Kidney epithelial cell (primary cell): ENCODE results near the gene PALS2. TPM values are rescaled to one million over a fixed set of nuclear protein-coding genes. Genes with fewer than 3 reads are reported as not detected.

Experiments
- DNase-seq: peaks from one replicate; pipeline ENCODE4 v3.0.0-alpha.2; 2010; ENCODE audit warnings: low read depth
- H3K27me3 ChIP-seq: 2 replicates; pipeline ENCODE4 v1.6.0; 2011; ENCODE audit warnings: low read length; ENCODE audit not compliant: control insufficient read depth, insufficient read depth
- H3K36me3 ChIP-seq: 2 replicates; pipeline ENCODE4 v1.5.1; 2011; ENCODE audit warnings: low read length; ENCODE audit not compliant: control insufficient read depth, insufficient read depth
- H3K4me3 ChIP-seq: 2 replicates; pipeline ENCODE4 v1.5.1; 2011; ENCODE audit warnings: low read depth, mild to moderate bottlenecking, control low read depth, low read length
- total RNA-seq: library from RNA; depleted of rRNA; stranded (reverse); fragments of >200 nt; gene quantifications from 2 replicates; pipeline ENCODE4 v1.2.3, GENCODE V29; 2015
- TF ChIP-seq, protein P1 (sequence below): IDR thresholded peaks from 2 replicates; pipeline ENCODE4 v1.5.1; 2011; ENCODE audit warnings: mild to moderate bottlenecking, moderate library complexity, low read length, control low read depth, inconsistent platforms; ENCODE audit not compliant: insufficient read depth, poor library complexity, severe bottlenecking

The PALS2 gene
- total RNA-seq, 1 donor from 2014 or later = 8.0 TPM

DNA sequence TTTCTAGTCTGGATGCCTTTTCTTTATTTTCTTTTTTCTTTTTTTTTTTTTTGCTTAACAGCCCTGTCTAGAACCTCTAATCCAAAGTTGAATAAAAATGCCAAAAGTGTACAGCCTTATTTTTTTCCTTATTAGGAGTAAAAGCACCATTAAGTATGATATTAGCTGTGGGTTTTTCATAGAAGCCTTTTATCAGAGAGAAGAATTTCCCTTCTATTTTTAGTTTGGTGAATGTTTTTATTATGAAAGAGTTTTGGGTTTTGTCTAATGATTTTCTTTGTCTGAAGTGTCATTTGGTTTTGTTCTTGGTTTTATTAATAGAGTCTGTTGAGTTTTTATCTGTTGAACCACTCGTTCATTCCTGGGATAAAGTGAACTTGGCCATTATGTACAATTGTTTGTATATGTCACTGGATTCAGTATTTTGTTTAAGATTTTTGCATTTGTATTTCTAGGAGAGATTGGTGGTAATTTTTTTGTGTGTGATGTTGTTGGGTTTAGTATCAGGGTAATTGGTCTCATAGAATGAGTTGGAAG, 49.5 kb downstream of the PALS2 start:
- no peak for DNase-seq
- Histone ChIP-seq H3K4me3 (no peak overlapping the region), H3K27me3 (no peaks in the 10 kb centered on the region), H3K36me3 (no peaks in the 10 kb centered on the region)
- TF ChIP-seq, protein P1, sequence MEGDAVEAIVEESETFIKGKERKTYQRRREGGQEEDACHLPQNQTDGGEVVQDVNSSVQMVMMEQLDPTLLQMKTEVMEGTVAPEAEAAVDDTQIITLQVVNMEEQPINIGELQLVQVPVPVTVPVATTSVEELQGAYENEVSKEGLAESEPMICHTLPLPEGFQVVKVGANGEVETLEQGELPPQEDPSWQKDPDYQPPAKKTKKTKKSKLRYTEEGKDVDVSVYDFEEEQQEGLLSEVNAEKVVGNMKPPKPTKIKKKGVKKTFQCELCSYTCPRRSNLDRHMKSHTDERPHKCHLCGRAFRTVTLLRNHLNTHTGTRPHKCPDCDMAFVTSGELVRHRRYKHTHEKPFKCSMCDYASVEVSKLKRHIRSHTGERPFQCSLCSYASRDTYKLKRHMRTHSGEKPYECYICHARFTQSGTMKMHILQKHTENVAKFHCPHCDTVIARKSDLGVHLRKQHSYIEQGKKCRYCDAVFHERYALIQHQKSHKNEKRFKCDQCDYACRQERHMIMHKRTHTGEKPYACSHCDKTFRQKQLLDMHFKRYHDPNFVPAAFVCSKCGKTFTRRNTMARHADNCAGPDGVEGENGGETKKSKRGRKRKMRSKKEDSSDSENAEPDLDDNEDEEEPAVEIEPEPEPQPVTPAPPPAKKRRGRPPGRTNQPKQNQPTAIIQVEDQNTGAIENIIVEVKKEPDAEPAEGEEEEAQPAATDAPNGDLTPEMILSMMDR = no peak

Other genes with a start within 250 kb of the PALS2 start
- 72.3 and 84.8 TPM in 2 replicates for gene GSDME, start 184.0 kb downstream of the PALS2 start, total RNA-seq